ENCODE measurements around the gene LUC7L2. TPM values are rescaled to one million over a fixed set of nuclear protein-coding genes. Genes with fewer than 3 reads are reported as not detected.

The LUC7L2 gene
- total and polyA plus RNA-seq, 2 of the 8 experiments (the other 6 are each of a cell fraction or from before 2014, with no cell fraction given): 22.9 to 67.8 TPM

DNA sequence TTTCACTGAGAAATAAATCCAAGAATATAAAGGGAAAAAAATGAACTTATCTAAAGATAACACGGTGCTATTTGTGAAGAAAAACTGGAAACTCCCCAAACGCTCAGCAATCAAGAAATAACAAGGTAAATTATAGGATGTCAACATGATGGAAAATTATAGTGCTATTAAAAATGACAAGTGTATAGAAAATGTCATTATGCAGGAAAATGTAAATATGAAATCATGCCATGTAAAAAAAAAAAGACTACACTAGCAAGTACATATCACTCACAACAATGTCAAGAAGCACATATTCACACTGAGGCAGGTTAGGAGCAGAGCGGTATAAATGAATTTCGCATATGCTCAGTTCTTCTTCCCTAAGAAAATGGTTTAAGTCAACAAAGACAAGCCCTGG, 96.1 kb downstream of the LUC7L2 start:
- no peak overlapping the region for H3K4me2 ChIP-seq (ENCODE audit: insufficient read depth in 1 of 2, low read depth in 2 of 2, low read length in 2 of 2)
- H3K4me3 ChIP-seq (ENCODE audit: extremely low read depth in 1 of 4, insufficient read depth in 2 of 4, low read depth in 3 of 4, low read length in 4 of 4): no peak overlapping the region
- no peak overlapping the region for H3K18ac ChIP-seq (ENCODE audit: extremely low read depth, low read length)
- no peak overlapping the region for H3K14ac ChIP-seq (ENCODE audit: insufficient read length)
- FAIRE-seq (no peak), DNase-seq (ENCODE audit: low read depth in 1 of 2, low spot score in 2 of 2) (no peak)
- H2AFZ ChIP-seq (ENCODE audit: low read length): no peak overlapping the region
- H3K27ac ChIP-seq (ENCODE audit: low read depth, low read length): no peak overlapping the region
- H2AK5ac ChIP-seq (ENCODE audit: low read depth, low read length): no peak overlapping the region
- TF ChIP-seq, protein P1, sequence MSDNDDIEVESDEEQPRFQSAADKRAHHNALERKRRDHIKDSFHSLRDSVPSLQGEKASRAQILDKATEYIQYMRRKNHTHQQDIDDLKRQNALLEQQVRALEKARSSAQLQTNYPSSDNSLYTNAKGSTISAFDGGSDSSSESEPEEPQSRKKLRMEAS (IDR thresholded peaks at IDR 0.05): no peak
- no peak for TF ChIP-seq SIRT6 (IDR thresholded peaks at IDR 0.05; ENCODE audit: low read length)
- no peak for TF ChIP-seq CEBPB (IDR thresholded peaks at IDR 0.05; ENCODE audit: low read depth, low read length)
- TF ChIP-seq TAF7 (optimal IDR thresholded peaks at IDR 0.05; ENCODE audit: borderline replicate concordance, low read depth, low read length): no peak
- H3K9ac ChIP-seq (replicated peaks in 1 of 4; ENCODE audit: extremely low read depth in 1 of 4, low read depth in 3 of 4, low read length in 3 of 4): no peak overlapping the region
- 94% methylated on average over 4 of the region's 4 CpGs; no CpG with 5 or more reads in 1 of the 2 experiments for WGBS, 2 experiments (ENCODE audit: extremely low coverage in 1 of 2, insufficient coverage in 1 of 2, insufficient read length in 1 of 2, insufficient replicate concordance in 2 of 2, low coverage in 1 of 2, low lambda C conversion rate in 2 of 2, missing lambda C conversion rate in 1 of 2)
- no peaks in the 10 kb centered on the region for H3K79me2 ChIP-seq (ENCODE audit: control insufficient read depth in 1 of 2, insufficient read depth in 2 of 2, low read length in 2 of 2)
- no peak overlapping the region for H2BK12ac ChIP-seq (ENCODE audit: low read depth, low read length)
- no peaks in the 10 kb centered on the region for H3K36me3 ChIP-seq (ENCODE audit: control insufficient read depth in 2 of 4, insufficient read depth in 4 of 4, low read length in 3 of 4)
- no peak overlapping the region for H2BK5ac ChIP-seq (ENCODE audit: low read depth, low read length)
- no peaks in the 10 kb centered on the region; the same call in 1 of the 2 replicates for H3K79me1 ChIP-seq (ENCODE audit: low read depth, low read length)
- H3K23me2 ChIP-seq (ENCODE audit: low read depth, low read length): no peaks in the 10 kb centered on the region
- ChIA-PET POLR2A (ENCODE audit: partially characterized antibody) (interaction anchor here (0.6 kb wide), 1 partner anchor 786 kb away, joined by 3 read pairs; no protein-coding TSS in a partner anchor), CTCF (ENCODE audit: partially characterized antibody) (no interaction called here)
- no peak overlapping the region for H3K4ac ChIP-seq (replicated peaks; ENCODE audit: insufficient read length, low read depth, low read length)
- H4K20me1 ChIP-seq (replicated peaks in 1 of 2; ENCODE audit: control insufficient read depth in 1 of 2, insufficient read depth in 2 of 2, low read length in 2 of 2): peaks cover 0 to 6% of the 10 kb centered on the region in 2 experiments
- no peak overlapping the region for H4K91ac ChIP-seq (replicated peaks; ENCODE audit: insufficient read length, low read length)
- H4K8ac ChIP-seq (ENCODE audit: extremely low read depth, insufficient read depth, low read length): no peak overlapping the region
- no peaks in the 10 kb centered on the region for H3K27me3 ChIP-seq (replicated peaks in 1 of 4; ENCODE audit: control insufficient read depth in 3 of 4, extremely low read depth in 1 of 4, insufficient read depth in 3 of 4, low read length in 3 of 4)
- H2BK120ac ChIP-seq (replicated peaks; ENCODE audit: low read depth, low read length): no peak overlapping the region
- H4K5ac ChIP-seq (ENCODE audit: insufficient read length, low read depth, low read length): no peak overlapping the region
- no peak overlapping the region for H2BK15ac ChIP-seq (ENCODE audit: low read length)
- no peak overlapping the region for H2BK20ac ChIP-seq (ENCODE audit: low read length)
- H3K23ac ChIP-seq (ENCODE audit: insufficient read length): no peak overlapping the region
- H3K4me1 ChIP-seq (replicated peaks in 1 of 4; ENCODE audit: control insufficient read depth in 3 of 4, insufficient read depth in 4 of 4, low read length in 3 of 4): peaks cover 0 to 11% (median 2%) of the 10 kb centered on the region in 4 experiments; a peak in 2 of 7 replicates
- no peaks in the 10 kb centered on the region for H3K9me3 ChIP-seq (ENCODE audit: insufficient read depth in 2 of 2, low read depth in 1 of 2, low read length in 1 of 2)
- H3K56ac ChIP-seq (replicated peaks; ENCODE audit: insufficient read length, low read depth, low read length): no peak overlapping the region

Measured in H1 (cell line).